ENCODE measurements around the gene IZUMO4. TPM values are rescaled to one million over a fixed set of nuclear protein-coding genes. Genes with fewer than 3 reads are reported as not detected.

IZUMO4 gene
- total and polyA plus RNA-seq, 2 donors (not counting 1 experiment from before 2014, with no cell fraction given): 34.8 to 93.9 TPM

DNA sequence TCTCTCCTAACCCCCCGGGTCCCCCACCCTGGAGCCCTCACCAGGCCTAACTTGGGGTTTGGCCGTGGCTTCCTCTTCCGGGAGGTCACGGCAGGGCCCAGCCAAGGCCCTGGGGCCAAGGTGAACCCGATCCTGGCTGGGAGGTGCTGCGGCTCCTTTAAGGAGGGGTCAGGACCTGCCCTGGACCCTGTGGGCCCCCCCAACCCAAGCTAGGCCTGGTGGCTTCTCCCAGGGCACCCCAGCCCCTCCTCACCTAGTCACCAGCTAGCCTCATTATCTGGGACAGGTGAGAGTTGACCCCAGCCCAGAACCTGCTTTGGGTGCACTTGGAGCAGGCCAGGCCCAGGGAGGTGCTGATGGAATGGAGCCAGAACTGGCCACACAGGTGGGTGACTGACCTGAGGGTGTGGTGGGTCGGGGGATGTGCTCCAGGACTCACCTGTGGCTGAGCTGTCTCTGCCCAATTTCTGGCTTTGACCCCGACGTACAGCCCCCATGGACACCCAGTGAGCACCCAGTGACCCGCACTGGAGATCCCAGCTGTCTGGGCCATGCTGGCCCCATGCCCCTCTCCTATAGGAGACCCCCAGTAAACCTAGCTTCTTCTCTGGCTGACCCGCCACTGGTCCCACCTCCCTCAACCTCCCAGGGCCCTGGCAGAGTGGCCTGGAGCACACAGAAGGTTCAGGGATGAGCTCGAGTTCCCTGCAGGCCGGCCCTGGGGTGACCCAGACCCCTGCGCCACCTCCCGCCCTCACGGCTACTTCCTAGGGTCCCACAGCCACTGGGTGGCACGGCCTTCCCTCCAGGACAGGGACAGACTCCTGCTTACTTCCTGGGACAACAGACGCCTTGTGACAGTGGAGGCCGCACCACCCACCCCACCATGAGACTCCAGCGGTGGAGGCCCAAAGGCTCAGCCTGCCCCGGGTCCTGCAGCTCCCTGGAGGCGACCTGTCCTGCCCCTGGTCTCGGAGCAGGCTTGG is 38.9 kb upstream of the IZUMO4 start:
- Histone ChIP-seq H3K4me3 (ENCODE audit: control extremely low read depth in 1 of 5, extremely low read depth in 1 of 5, insufficient read depth in 1 of 5, low read depth in 2 of 5, low read length in 4 of 5) (no peak overlapping the region), H3K4me1 (ENCODE audit: control insufficient read depth in 2 of 2, insufficient read depth in 2 of 2, low read length in 2 of 2) (peaks cover 63 to 88% of the 10 kb centered on the region in 2 donors), H3K36me3 (replicated peaks in 1 of 2; ENCODE audit: control extremely low read depth in 1 of 2, control insufficient read depth in 1 of 2, extremely low read depth in 1 of 2, insufficient read depth in 2 of 2, low read length in 1 of 2) (no peaks in the 10 kb centered on the region), H3K4me2 (replicated peaks; ENCODE audit: low read depth, low read length, poor library complexity, severe bottlenecking) (peak overlapping the region; percentile 77), H3K79me2 (ENCODE audit: control insufficient read depth, insufficient read depth, low read length) (peaks cover 41% of the 10 kb centered on the region), H2AFZ (ENCODE audit: insufficient read depth, low read depth, low read length, poor library complexity, severe bottlenecking) (no peak overlapping the region), H3K9me3 (ENCODE audit: control extremely low read depth in 1 of 3, control insufficient read depth in 2 of 3, insufficient read depth in 1 of 3, low read length in 2 of 3) (peaks cover 0 to 3% (median 0%) of the 10 kb centered on the region in 3 donors), H3K27me3 (replicated peaks in 1 of 4; ENCODE audit: control extremely low read depth in 1 of 4, control insufficient read depth in 3 of 4, insufficient read depth in 4 of 4, low read length in 3 of 4) (no peaks in the 10 kb centered on the region), H4K20me1 (ENCODE audit: control insufficient read depth, insufficient read depth, low read length, poor library complexity, severe bottlenecking) (no peaks in the 10 kb centered on the region), H3K9ac (ENCODE audit: low read length) (no peak overlapping the region), H3K27ac (ENCODE audit: low read length in 2 of 2) (peak overlapping the region; percentile 29 to 99)
- Mint-ChIP-seq H3K27ac (peak overlapping the region; percentile 70), H3K4me1 (peaks cover 61% of the 10 kb centered on the region), H3K9me3 (ENCODE audit: insufficient read depth) (no peaks in the 10 kb centered on the region), H3K27me3 (no peaks in the 10 kb centered on the region), H3K4me3 (no peak overlapping the region)
- ChIA-PET CTCF (interaction anchor here (1.1 kb wide), 1 partner anchor 39 kb away, joined by 4 read pairs; no protein-coding TSS in a partner anchor), POLR2A (interaction anchor here (0.5 to 1.2 kb wide), 5 partner anchors 26 to 38 kb away, joined by 3 to 6 read pairs (median 3); no protein-coding TSS in a partner anchor)
- ATAC-seq (ENCODE audit: low read depth) (no peak), DNase-seq (no peak)
- 87% methylated on average over 22 of the region's 23 CpGs for WGBS (ENCODE audit: insufficient coverage)
- intact Hi-C loops (cut with micrococcal nuclease): no loop called here
- no peak for TF ChIP-seq EZH2 (IDR thresholded peaks at IDR 0.05; ENCODE audit: borderline replicate concordance, insufficient read depth, low read depth, low read length, poor library complexity, severe bottlenecking)
- TF ChIP-seq, protein P1, sequence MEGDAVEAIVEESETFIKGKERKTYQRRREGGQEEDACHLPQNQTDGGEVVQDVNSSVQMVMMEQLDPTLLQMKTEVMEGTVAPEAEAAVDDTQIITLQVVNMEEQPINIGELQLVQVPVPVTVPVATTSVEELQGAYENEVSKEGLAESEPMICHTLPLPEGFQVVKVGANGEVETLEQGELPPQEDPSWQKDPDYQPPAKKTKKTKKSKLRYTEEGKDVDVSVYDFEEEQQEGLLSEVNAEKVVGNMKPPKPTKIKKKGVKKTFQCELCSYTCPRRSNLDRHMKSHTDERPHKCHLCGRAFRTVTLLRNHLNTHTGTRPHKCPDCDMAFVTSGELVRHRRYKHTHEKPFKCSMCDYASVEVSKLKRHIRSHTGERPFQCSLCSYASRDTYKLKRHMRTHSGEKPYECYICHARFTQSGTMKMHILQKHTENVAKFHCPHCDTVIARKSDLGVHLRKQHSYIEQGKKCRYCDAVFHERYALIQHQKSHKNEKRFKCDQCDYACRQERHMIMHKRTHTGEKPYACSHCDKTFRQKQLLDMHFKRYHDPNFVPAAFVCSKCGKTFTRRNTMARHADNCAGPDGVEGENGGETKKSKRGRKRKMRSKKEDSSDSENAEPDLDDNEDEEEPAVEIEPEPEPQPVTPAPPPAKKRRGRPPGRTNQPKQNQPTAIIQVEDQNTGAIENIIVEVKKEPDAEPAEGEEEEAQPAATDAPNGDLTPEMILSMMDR (IDR thresholded peaks at IDR 0.05): no peak

Measured in B cell (primary cell).